ENCODE results near the gene B3GNT8.
"Not testable (repeated sequence)": the region's sequence is repeated elsewhere in the genome, so short reads cannot be mapped to it uniquely, and the experiment has no call there.

The B3GNT8 gene

DNA sequence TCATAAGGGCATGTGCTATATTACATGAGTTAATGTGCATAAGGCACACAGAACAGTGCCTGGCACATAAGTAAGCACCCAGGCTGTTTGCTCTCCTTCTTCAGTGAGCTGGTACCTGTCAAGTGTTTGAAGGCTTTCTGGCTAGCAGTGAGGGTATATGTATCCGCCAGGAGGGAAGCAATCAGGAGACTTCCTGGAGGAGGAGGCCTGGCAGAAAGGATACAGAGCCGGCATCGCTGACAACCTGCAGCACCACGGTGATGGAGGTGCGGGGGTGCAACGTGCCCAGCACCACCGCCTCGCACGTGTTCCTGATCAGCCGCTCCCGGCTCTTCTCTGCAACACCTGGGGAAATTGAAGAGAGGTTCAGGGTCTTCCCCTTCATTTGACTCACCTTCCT, 35.6 kb downstream of the B3GNT8 start:
- no peak for DNase-seq (ENCODE audit: low spot score)

DNA sequence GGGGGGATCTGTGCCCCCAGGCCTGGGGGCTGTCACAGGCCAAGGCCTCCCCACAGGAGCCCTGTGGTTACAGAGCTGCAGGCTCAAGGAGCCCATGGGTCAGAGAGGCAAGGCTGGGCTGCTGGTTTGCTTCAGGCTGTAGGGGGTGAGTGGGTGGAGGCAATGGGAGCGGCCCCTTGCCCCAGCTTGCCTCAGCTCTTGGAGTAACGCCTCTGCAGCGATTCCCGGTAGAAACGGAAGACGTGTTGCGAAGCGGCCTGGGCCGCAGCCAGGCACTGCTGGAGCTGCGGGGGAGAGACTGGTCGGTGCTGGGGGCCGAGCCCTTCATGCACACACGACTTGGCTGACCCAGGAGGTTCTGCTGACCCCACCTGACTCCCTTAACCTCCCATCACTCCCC, 40.7 kb downstream of the B3GNT8 start:
- DNase-seq (ENCODE audit: low spot score): no peak

DNA sequence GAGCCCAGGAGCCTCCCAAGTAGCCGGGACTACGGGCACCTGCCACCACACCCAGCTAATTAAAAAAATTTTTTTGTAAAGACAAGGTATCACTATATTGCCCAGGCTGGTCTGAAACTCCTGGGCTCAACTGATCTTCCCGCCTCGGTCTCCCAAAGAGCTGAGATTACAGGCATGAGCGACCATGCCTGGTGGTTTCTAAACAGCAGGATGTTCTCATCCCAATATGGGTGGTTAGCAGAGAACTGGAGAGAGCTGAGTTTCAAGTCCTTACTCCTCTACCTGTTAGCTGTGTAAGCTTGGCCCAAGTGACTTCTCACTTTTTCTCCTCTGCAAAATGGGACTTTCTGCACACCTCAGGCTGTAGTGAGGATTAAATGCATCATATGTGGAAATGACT, 42.8 kb downstream of the B3GNT8 start:
- no peak for DNase-seq (ENCODE audit: low spot score)

DNA sequence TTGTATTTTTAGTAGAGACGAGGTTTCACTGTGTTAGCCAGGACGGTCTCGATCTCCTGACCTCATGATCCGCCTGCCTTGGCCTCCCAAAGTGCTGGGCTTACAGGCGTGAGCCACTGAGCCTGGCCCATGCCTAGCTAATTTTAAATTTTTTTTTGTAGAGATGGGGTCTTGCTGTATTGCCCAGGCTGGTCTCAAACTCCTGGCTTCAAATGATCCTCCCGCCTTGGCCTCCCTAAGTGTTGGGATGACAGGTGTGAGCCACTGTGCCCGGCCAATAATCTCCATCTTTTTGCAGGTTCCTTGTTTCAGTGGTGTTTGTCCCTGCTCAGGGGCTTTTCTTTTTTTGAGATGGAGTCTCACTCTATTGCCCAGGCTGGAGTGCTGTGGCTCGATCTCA, 45.6 kb downstream of the B3GNT8 start:
- DNase-seq (ENCODE audit: low spot score): not testable (repeated sequence)

DNA sequence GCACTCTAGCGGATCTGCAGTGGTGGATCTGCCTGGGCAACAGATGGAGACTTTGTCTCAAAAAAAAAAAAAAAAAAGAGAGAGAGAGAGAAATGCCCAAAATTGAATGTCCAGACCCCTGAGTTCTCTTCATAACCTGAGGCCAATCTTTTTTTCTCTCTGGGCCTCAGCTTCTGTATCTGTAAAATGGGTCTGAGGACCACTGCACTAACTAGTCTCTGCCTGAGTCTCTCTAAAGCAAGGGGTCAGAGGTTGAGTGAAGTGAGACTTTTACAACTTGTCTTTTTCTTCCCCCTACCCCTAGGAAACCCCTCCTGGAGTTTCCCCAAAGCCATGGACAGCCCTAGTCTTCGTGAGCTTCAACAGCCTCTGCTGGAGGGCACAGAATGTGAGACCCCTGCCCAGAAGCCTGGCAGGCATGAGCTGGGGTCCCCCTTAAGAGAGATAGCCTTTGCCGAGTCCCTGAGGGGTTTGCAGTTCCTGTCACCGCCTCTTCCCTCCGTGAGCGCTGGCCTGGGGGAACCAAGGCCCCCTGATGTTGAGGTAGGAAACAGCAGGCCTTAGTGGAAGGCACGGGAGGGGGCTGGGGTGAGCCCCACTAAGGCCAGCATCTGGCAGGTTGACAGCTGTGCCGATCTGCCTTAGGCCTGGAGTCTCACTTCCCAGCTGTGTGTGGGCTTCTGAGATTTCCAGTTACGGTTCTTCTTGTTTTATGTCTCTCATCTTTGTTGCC, 49.0 kb downstream of the B3GNT8 start:
- DNase-seq (ENCODE audit: low spot score): no peak

DNA sequence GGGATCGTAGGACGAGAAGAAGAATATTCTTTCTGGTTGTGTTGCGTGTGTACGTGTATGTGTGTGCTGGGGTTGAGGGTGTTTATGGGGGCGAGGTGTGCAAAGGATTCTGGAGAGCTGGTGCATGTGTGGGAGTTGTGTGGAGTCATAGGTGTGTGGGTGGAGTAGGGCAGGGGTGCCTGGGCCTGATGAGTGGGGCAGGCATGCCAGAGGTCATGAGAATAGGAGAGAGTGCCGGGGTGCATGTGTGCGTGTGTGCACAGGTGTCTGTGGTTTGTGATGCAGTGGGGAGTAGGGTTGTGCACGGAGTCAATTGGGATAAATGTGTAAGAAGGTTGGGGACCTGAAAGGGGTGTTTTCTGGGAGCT, 50.2 kb downstream of the B3GNT8 start:
- DNase-seq (ENCODE audit: low spot score): no peak

DNA sequence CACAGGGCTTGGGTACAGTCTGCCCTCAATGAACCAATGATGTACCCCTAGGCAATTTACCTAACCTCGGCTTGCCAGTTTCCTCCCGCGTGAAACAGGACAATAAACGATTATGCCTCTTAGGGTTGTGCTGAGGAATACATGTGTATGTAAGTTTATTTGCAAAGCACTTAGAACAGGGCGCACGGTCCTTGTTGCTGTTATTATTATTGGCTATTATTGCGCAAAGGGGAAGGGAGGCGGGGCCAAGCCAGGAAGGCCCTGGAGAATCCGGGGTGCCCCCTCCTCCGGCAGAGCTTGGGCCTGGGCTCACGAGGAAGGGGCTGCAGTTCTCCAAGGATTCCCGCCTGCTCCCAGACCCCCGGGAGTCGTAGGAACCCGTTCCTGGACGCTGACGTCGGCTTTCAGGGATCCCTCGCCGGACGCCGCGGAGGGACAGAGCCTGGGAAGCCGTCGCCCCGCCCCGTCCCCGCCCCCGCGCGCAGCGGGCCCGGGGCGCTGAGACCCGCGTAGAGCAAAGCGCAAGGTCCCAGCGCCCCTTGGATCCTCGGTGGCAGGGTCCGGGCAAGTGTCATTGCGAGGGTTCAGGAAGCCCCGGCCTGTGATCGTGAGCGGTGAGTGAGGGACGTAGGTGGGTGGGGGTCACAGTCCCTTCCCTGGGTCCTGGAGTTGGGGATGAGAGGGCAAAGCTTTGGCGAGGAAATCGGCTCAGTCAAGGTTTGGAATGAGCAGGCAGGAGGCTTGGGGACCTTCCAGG, 50.8 kb downstream of the B3GNT8 start, which contains the start of gene TMEM91:
TSS of gene TMEM91 (plus strand) at position 293 of the 757 bp plus-strand sequence. CDS start 1,777 bp downstream, outside the sequence.
- DNase-seq (ENCODE audit: low spot score): no peak
